Fibroblast of lung (primary cell): ENCODE measurements around the gene MAL.

Experiments used
- CTCF ChIP-seq, 2 donors: IDR thresholded peaks in 1 of 2; conservative IDR thresholded peaks in 1 of 2; 1 replicate in 1 of 2; 2 replicates in 1 of 2; pipeline ENCODE4 v1.5.1; 2011 to 2012; ENCODE audit warnings: low read length in 2 of 2, control low read depth in 1 of 2, inconsistent platforms in 1 of 2, low read depth in 1 of 2, mild to moderate bottlenecking in 1 of 2
- EZH2 ChIP-seq: IDR thresholded peaks from 2 replicates; pipeline ENCODE4 v1.5.1; 2012; ENCODE audit warnings: low read length, control low read depth, mild to moderate bottlenecking; ENCODE audit errors: missing control alignments

GRCh38 chr2:95054016-95054415 is 28.5 kb downstream of the MAL start:
- TF ChIP-seq CTCF (conservative IDR thresholded peaks at IDR 0.05 in 1 of 2, IDR thresholded peaks at IDR 0.05 in 1 of 2; ENCODE audit: low read depth in 1 of 2, low read length in 2 of 2) (no peak), EZH2 (no peak)
